HepG2 (cell line): ENCODE results near the gene CDK12. TPM values are rescaled to one million over a fixed set of nuclear protein-coding genes. Genes with fewer than 3 reads are reported as not detected.
A peak's percentile ranks its signal among the peaks of the same experiment; 100 is the strongest.

Experiments used
- ATAC-seq: fragments of 200-7000 bp; cut with Tn5 transposase; 3 replicates; pipeline ENCODE4 v1.9.1; 2020; ENCODE audit warnings: mild to moderate bottlenecking, moderate library complexity
- BruUV-seq: library from RNA; stranded (reverse); fragments of 400-500 nt; replicated peaks from 2 replicates; lab custom pipeline; 2021; lab: Mats Ljungman, UMichigan
- CTCF ChIA-PET: fragments of 300-600 bp; formaldehyde crosslinking; extraction: SDS; loops from one replicate; lab custom pipeline; 2021; ENCODE audit warnings: low total read pairs, inconsistent platforms, low intra/inter-chr PET ratio; lab: Yijun Ruan, JAX
- POLR2A ChIA-PET: fragments of 350-600 bp; sonication (Branson Sonifier 250); formaldehyde crosslinking; loops from one replicate; lab custom pipeline; 2020; ENCODE audit warnings: antibody characterized with exemption, inconsistent platforms; lab: Yijun Ruan, JAX
- DNase-seq: peaks from one replicate; pipeline ENCODE4 v3.0.0-alpha.2; 2015; ENCODE audit warnings: low spot score
- FAIRE-seq: peaks from 3 replicates; lab custom pipeline; 2011; peaks lifted over from hg19 to GRCh38; lab: Jason Lieb, UNC
- H2AFZ ChIP-seq: one replicate; pipeline ENCODE4 v1.6.1; 2011; ENCODE audit warnings: low read length, inconsistent platforms
- H3K27ac ChIP-seq: fragments of 300-600 bp; 3 replicates; pipeline ENCODE4 v1.8.0; 2011; ENCODE audit warnings: mixed run types, mild to moderate bottlenecking, mixed read lengths, low read length, inconsistent platforms; ENCODE audit not compliant: insufficient read depth; ENCODE audit errors: extremely low read length
- H3K27me3 ChIP-seq, 2 experiments: fragments of 200-600 bp in 1 of 2; 2 replicates in 1 of 2; 3 replicates in 1 of 2; pipeline versions ENCODE4 v1.6.0 to v1.8.0; 2011; ENCODE audit warnings: low read length in 2 of 2, mild to moderate bottlenecking in 2 of 2, moderate library complexity in 2 of 2, inconsistent platforms in 1 of 2; ENCODE audit not compliant: insufficient read depth in 2 of 2, control insufficient read depth in 1 of 2
- H3K36me3 ChIP-seq, 2 experiments: fragments of 200-600 bp in 1 of 2; replicated peaks in 1 of 2; 2 replicates in 1 of 2; 3 replicates in 1 of 2; pipeline versions ENCODE4 v1.5.1 to v1.8.0; 2011; ENCODE audit warnings: low read length in 2 of 2, inconsistent platforms in 1 of 2; ENCODE audit not compliant: insufficient read depth in 2 of 2, control insufficient read depth in 1 of 2
- H3K4me1 ChIP-seq: 2 replicates; pipeline ENCODE4 v1.5.1; 2012; ENCODE audit warnings: low read length, inconsistent platforms; ENCODE audit not compliant: insufficient read depth
- H3K4me2 ChIP-seq: 2 replicates; pipeline ENCODE4 v1.6.0; 2011; ENCODE audit warnings: low read depth, low read length, inconsistent platforms
- H3K4me3 ChIP-seq, 3 experiments: fragments of 200-600 bp in 1 of 3; sonication (generic), shearing (Covaris generic) in 1 of 3; replicated peaks in 1 of 3; 2 replicates each; pipeline ENCODE4 v1.5.1; 2011 to 2016; ENCODE audit warnings: low read length in 3 of 3, inconsistent platforms in 2 of 3, low read depth in 2 of 3, mild to moderate bottlenecking in 2 of 3, control low read depth in 1 of 3, mixed read lengths in 1 of 3; ENCODE audit not compliant: insufficient read depth in 1 of 3
- H3K79me2 ChIP-seq: one replicate; pipeline ENCODE4 v1.6.1; 2011; ENCODE audit warnings: low read length, inconsistent platforms; ENCODE audit not compliant: insufficient read depth
- H3K9ac ChIP-seq: 2 replicates; pipeline ENCODE4 v1.6.0; 2011; ENCODE audit warnings: mild to moderate bottlenecking, low read depth, low read length, inconsistent platforms; ENCODE audit not compliant: insufficient read depth
- H3K9me3 ChIP-seq: 2 replicates; pipeline ENCODE4 v1.5.1; 2012; ENCODE audit warnings: mild to moderate bottlenecking, low read length
- H4K20me1 ChIP-seq: 2 replicates; pipeline ENCODE4 v1.6.0; 2011; ENCODE audit warnings: inconsistent platforms, mild to moderate bottlenecking, low read length, moderate library complexity; ENCODE audit not compliant: insufficient read depth
- ARHGAP35 ChIP-seq: sonication (generic); formaldehyde crosslinking; IDR thresholded peaks from 2 replicates; pipeline ENCODE4 v1.9.0; 2022; ENCODE audit warnings: mild to moderate bottlenecking, inconsistent platforms, moderate library complexity, missing genetic modification reagents, borderline replicate concordance
- HDAC1 ChIP-seq: sonication (generic); formaldehyde crosslinking; IDR thresholded peaks from 2 replicates; pipeline ENCODE4 v1.5.1; 2020; ENCODE audit warnings: mild to moderate bottlenecking, missing genetic modification reagents
- HIVEP1 ChIP-seq: sonication (generic); formaldehyde crosslinking; IDR thresholded peaks from 2 replicates; pipeline ENCODE4 v1.4.0; 2020; ENCODE audit warnings: mild to moderate bottlenecking, missing genetic modification reagents
- POLR2A ChIP-seq, 2 experiments: IDR thresholded peaks; 2 replicates each; pipeline ENCODE4 v1.6.1; 2011; ENCODE audit warnings: low read depth in 2 of 2, low read length in 2 of 2, mild to moderate bottlenecking in 1 of 2, moderate library complexity in 1 of 2; ENCODE audit not compliant: insufficient read depth in 1 of 2
- RNF2 ChIP-seq: fragments of 450-650 bp; conservative IDR thresholded peaks from 2 replicates; pipeline ENCODE4 v1.6.1; 2016; ENCODE audit warnings: low read depth
- TBX2 ChIP-seq: sonication (generic); formaldehyde crosslinking; IDR thresholded peaks from 2 replicates; pipeline ENCODE4 v1.5.0; 2020; ENCODE audit warnings: missing genetic modification reagents, mild to moderate bottlenecking, borderline replicate concordance
- ZC3H13 ChIP-seq: sonication (generic); formaldehyde crosslinking; IDR thresholded peaks from 2 replicates; pipeline ENCODE4 v1.8.1; 2023; ENCODE audit warnings: mild to moderate bottlenecking, missing genetic modification reagents, moderate library complexity
- ZFP37 ChIP-seq: sonication (generic); formaldehyde crosslinking; IDR thresholded peaks from 2 replicates; pipeline ENCODE4 v1.4.0; 2020; ENCODE audit warnings: missing genetic modification reagents, borderline replicate concordance
- ZIK1 ChIP-seq: sonication (generic); formaldehyde crosslinking; IDR thresholded peaks from 2 replicates; pipeline ENCODE4 v1.5.0; 2020; ENCODE audit warnings: mild to moderate bottlenecking, low read depth, missing genetic modification reagents, borderline replicate concordance
- ZKSCAN8 ChIP-seq: IDR thresholded peaks from 2 replicates; pipeline ENCODE4 v1.6.1; 2016; ENCODE audit warnings: borderline replicate concordance, missing genetic modification reagents, missing compliant biosample characterization
- ZNF230 ChIP-seq: sonication (generic); formaldehyde crosslinking; IDR thresholded peaks from 2 replicates; pipeline ENCODE4 v1.4.0; 2020; ENCODE audit warnings: mild to moderate bottlenecking, missing genetic modification reagents
- ZNF407 ChIP-seq: sonication (generic); formaldehyde crosslinking; IDR thresholded peaks from one replicate; pipeline ENCODE4 v1.5.1; 2020; ENCODE audit warnings: mild to moderate bottlenecking, missing genetic modification reagents; ENCODE audit errors: not compliant biosample characterization
- ZNF496 ChIP-seq: sonication (generic); formaldehyde crosslinking; IDR thresholded peaks from 2 replicates; pipeline ENCODE4 v1.8.1; 2023; ENCODE audit warnings: mild to moderate bottlenecking, moderate library complexity, missing genetic modification reagents; ENCODE audit not compliant: insufficient replicate concordance
- ZNF550 ChIP-seq: sonication (generic); formaldehyde crosslinking; IDR thresholded peaks from 2 replicates; pipeline ENCODE4 v1.4.0; 2020; ENCODE audit warnings: mild to moderate bottlenecking, missing genetic modification reagents, borderline replicate concordance
- ZNF773 ChIP-seq: sonication (generic); formaldehyde crosslinking; IDR thresholded peaks from 2 replicates; pipeline ENCODE4 v1.4.0; 2020; ENCODE audit warnings: missing genetic modification reagents, borderline replicate concordance
- ZSCAN25 ChIP-seq: sonication (generic); formaldehyde crosslinking; IDR thresholded peaks from 2 replicates; pipeline ENCODE4 v1.8.0; 2022; ENCODE audit warnings: mild to moderate bottlenecking, missing genetic modification reagents
- WGBS: methylation state at CpG from one replicate; pipeline ENCODE4 v1.1.6; 2017; ENCODE audit warnings: low lambda C conversion rate; 5-methylcytosine and 5-hydroxymethylcytosine counted together
- in situ Hi-C: cut with HindIII; loops from 2 replicates; pipeline ENCODE4 v1.10.0; 2017; ENCODE audit warnings: low pct_unique_long_range_greater_than_20kb; ENCODE audit not compliant: extremely low pct_ligation_motif_present
- intact Hi-C: fragments of 100-400 bp; cut with micrococcal nuclease; formaldehyde crosslinking; loops from one replicate; pipeline ENCODE4 v1.10.0; 2022; ENCODE audit not compliant: unreplicated experiment
- polyA plus RNA-seq, 8 experiments: library from polyadenylated mRNA; depleted of rRNA in 3 of 8; stranded (reverse) in 7 of 8; unstranded in 1 of 8; fragments of >200 nt; fragmentation: Illumina TruSeq in 4 of 8; extraction: Trizol in 4 of 8; gene quantifications; 2 replicates each; pipeline versions ENCODE4 v1.2.1 to v1.2.3, GENCODE V29; 2011 to 2016; ENCODE audit warnings: low read depth in 4 of 8, missing spikeins in 1 of 8, mixed read lengths in 1 of 8; ENCODE audit not compliant: insufficient read depth in 1 of 8
- total RNA-seq, 5 experiments: library from RNA; depleted of rRNA; stranded (reverse); fragments of >200 nt; fragmentation: Illumina TruSeq; extraction: Trizol; gene quantifications; 2 replicates each; pipeline ENCODE4 v1.2.3, GENCODE V29; 2016; ENCODE audit warnings: low read depth in 1 of 5

CDK12 gene
- total and polyA plus RNA-seq, 2 of the 13 experiments (the other 11 are each of a cell fraction or from before 2014, with no cell fraction given), result 24.0 to 88.6 TPM

GRCh38 chr17:39462631-39463375 lies 1.5 kb downstream of the CDK12 start:
- no peaks in the 10 kb centered on the region for H3K9me3 ChIP-seq
- BruUV-seq, result TSS peak; percentile 77
- WGBS, result under 1% methylated on average over 23 of the region's 28 CpGs
- no peak for FAIRE-seq
- no peak for DNase-seq
- no peak overlapping the region for H2AFZ ChIP-seq
- CTCF ChIA-PET, result no interaction called here
- H3K4me1 ChIP-seq, result peaks cover 42% of the 10 kb centered on the region
- intact Hi-C loops, result loop anchor here (10.0 kb wide), 1 partner anchor 272 kb away; the partner anchor contains the start of genes GRB7 and MIEN1
- no peaks in the 10 kb centered on the region; a peak in 1 of 5 replicates for H3K27me3 ChIP-seq
- peaks cover 63% of the 10 kb centered on the region for H3K79me2 ChIP-seq
- peak overlapping the region; percentile 100 for H3K9ac ChIP-seq
- peaks cover 0 to 8% of the 10 kb centered on the region in 2 experiments; a peak in 1 of 5 replicates for H3K36me3 ChIP-seq
- H4K20me1 ChIP-seq, result peaks cover 52% of the 10 kb centered on the region
- ATAC-seq, result peak; percentile 11
- H3K4me3 ChIP-seq, result peak overlapping the region; percentile 86 to 99 (median 96)
- peak overlapping the region; percentile 90 for H3K4me2 ChIP-seq
- in situ Hi-C loops, result no loop called here
- H3K27ac ChIP-seq, result peak overlapping the region; percentile 98
- POLR2A ChIA-PET, result interaction anchor here (0.7 to 9.6 kb wide), 11 partner anchors 11 to 263 kb away, joined by 3 to 302 read pairs (median 6); partner anchors contain the start of genes FBXL20, MED1, PGAP3 and RPL19
- TF ChIP-seq ZFP37, result no peak
- peak in 1 of 2 experiments; percentile 44; a peak in 2 of 4 replicates for TF ChIP-seq POLR2A (IDR thresholded peaks at IDR 0.05; ENCODE audit: insufficient read depth in 1 of 2, low read depth in 2 of 2, low read length in 2 of 2)
- TF ChIP-seq ZNF230, result peak; percentile 59; the same call in 1 of the 2 replicates
- no peak for TF ChIP-seq ZKSCAN8 (CRISPR knock-in tag)
- TF ChIP-seq TBX2 (CRISPR knock-in tag), result peak; percentile 40; the same call in 1 of the 2 replicates
- 0 out of 2 replicates have a peak, but pooled peaks have one; percentile 29 for TF ChIP-seq ZSCAN25
- TF ChIP-seq ZNF550 (CRISPR knock-in tag), result no peak
- 0 out of 2 replicates have a peak, but pooled peaks have one; percentile 8 for TF ChIP-seq ARHGAP35
- TF ChIP-seq HIVEP1 (CRISPR knock-in tag), result no peak
- no peak for TF ChIP-seq ZNF496
- 0 out of 2 replicates have a peak, but pooled peaks have one; percentile 16 for TF ChIP-seq ZIK1 (CRISPR knock-in tag)
- peak; percentile 10; the same call in 1 of the 2 replicates for TF ChIP-seq HDAC1
- no peak for TF ChIP-seq ZNF773
- TF ChIP-seq RNF2, result no peak
- peak; percentile 23 for TF ChIP-seq ZNF407
- peak; percentile 59; the same call in 1 of the 2 replicates for TF ChIP-seq ZC3H13 (CRISPR knock-in tag)
